Right hindlimb (tissue), 1 donor: ENCODE data around the gene SERPINA5.

ENCODE experiments used
- DNase-seq: peaks from one replicate; pipeline ENCODE4 v3.0.0-alpha.2; 2018

SERPINA5 gene

GRCh38 chr14:94555991-94556390, 25.2 kb upstream of the SERPINA5 start:
- DNase-seq: no peak

- no peak for DNase-seq
Observed at GRCh38 chr14:94557327-94557726, 23.9 kb upstream of the SERPINA5 start.

GRCh38 chr14:94558842-94559241, 22.4 kb upstream of the SERPINA5 start:
- no peak for DNase-seq

- DNase-seq: no peak
Observed at GRCh38 chr14:94559638-94560290, 21.5 kb upstream of the SERPINA5 start.

- DNase-seq: no peak
Observed at GRCh38 chr14:94560291-94560665, 20.9 kb upstream of the SERPINA5 start.

- no peak for DNase-seq
Observed at GRCh38 chr14:94560751-94561655, 20.2 kb upstream of the SERPINA5 start, which contains the start of gene SERPINA4. Gene SERPINA4, plus strand, starts transcription at chr14:94561442. Its CDS starts 2,041 bp downstream, at chr14:94563483.

GRCh38 chr14:94561656-94562010, 19.6 kb upstream of the SERPINA5 start:
- DNase-seq: no peak

- no peak for DNase-seq
Observed at GRCh38 chr14:94562022-94562421, 19.2 kb upstream of the SERPINA5 start.

GRCh38 chr14:94562941-94563883, 18.0 kb upstream of the SERPINA5 start:
- DNase-seq: no peak

GRCh38 chr14:94564381-94564780, 16.8 kb upstream of the SERPINA5 start:
- DNase-seq: no peak

- DNase-seq: no peak
Observed at GRCh38 chr14:94568186-94568585, 13.0 kb upstream of the SERPINA5 start.

GRCh38 chr14:94569381-94570001, 11.7 kb upstream of the SERPINA5 start:
- DNase-seq: no peak

GRCh38 chr14:94570002-94570400, 11.2 kb upstream of the SERPINA5 start:
- no peak for DNase-seq

- DNase-seq: no peak
Observed at GRCh38 chr14:94570440-94570839, 10.8 kb upstream of the SERPINA5 start.

GRCh38 chr14:94571395-94571794, 9.8 kb upstream of the SERPINA5 start:
- DNase-seq: peak; percentile 54

GRCh38 chr14:94571950-94572349, 9.3 kb upstream of the SERPINA5 start:
- no peak for DNase-seq

GRCh38 chr14:94572637-94573303, 8.5 kb upstream of the SERPINA5 start:
- no peak for DNase-seq

GRCh38 chr14:94573475-94574277, 7.5 kb upstream of the SERPINA5 start:
- no peak for DNase-seq

- no peak for DNase-seq
Observed at GRCh38 chr14:94574336-94574735, 6.9 kb upstream of the SERPINA5 start.

- DNase-seq: no peak
Observed at GRCh38 chr14:94575730-94576585, 5.3 kb upstream of the SERPINA5 start.
